Lung (tissue), 12 donors: ENCODE data around the gene PTGFRN. TPM values are rescaled to one million over a fixed set of nuclear protein-coding genes. Genes with fewer than 3 reads are reported as not detected.
A peak's percentile ranks its signal among the peaks of the same experiment; 100 is the strongest.

Experiments used
- ATAC-seq: fragments of 200-7000 bp; cut with Tn5 transposase; one replicate; pipeline ENCODE4 v1.9.1; 2020; ENCODE audit warnings: moderate number of reproducible peaks; ENCODE audit not compliant: insufficient read depth, low FRiP score
- DNase-seq, 3 donors: peaks; one replicate each; pipeline ENCODE4 v3.0.0-alpha.2; 2013 to 2017
- H3K27ac ChIP-seq, 2 donors: one replicate each; pipeline ENCODE4 v1.5.1; 2013; ENCODE audit warnings: mild to moderate bottlenecking in 2 of 2, moderate library complexity in 2 of 2, control low read depth in 1 of 2, inconsistent platforms in 1 of 2, low read depth in 1 of 2, low read length in 1 of 2
- H3K27me3 ChIP-seq, 3 donors: one replicate each; pipeline ENCODE4 v1.5.1; 2013; ENCODE audit warnings: low read length in 2 of 3; ENCODE audit not compliant: control insufficient read depth in 3 of 3, insufficient read depth in 3 of 3
- H3K36me3 ChIP-seq, 4 donors: one replicate each; pipeline ENCODE4 v1.5.1; 2013; ENCODE audit warnings: low read length in 4 of 4, mild to moderate bottlenecking in 1 of 4, moderate library complexity in 1 of 4; ENCODE audit not compliant: control insufficient read depth in 4 of 4, insufficient read depth in 4 of 4
- H3K4me1 ChIP-seq, 5 donors: one replicate each; pipeline ENCODE4 v1.5.1; 2013; ENCODE audit warnings: low read length in 5 of 5, mild to moderate bottlenecking in 2 of 5, moderate library complexity in 1 of 5; ENCODE audit not compliant: control insufficient read depth in 5 of 5, insufficient read depth in 5 of 5
- H3K4me3 ChIP-seq: one replicate; pipeline ENCODE4 v1.5.1; 2013; ENCODE audit warnings: mild to moderate bottlenecking, control low read depth, moderate library complexity
- H3K9ac ChIP-seq, 2 donors: one replicate each; pipeline ENCODE4 v1.5.1; 2013; ENCODE audit warnings: low read length in 2 of 2, control low read depth in 1 of 2; ENCODE audit not compliant: insufficient read depth in 1 of 2
- H3K9me3 ChIP-seq, 4 donors: one replicate each; pipeline ENCODE4 v1.5.1; 2013; ENCODE audit warnings: low read length in 3 of 4, mild to moderate bottlenecking in 1 of 4, moderate library complexity in 1 of 4; ENCODE audit not compliant: control insufficient read depth in 4 of 4, insufficient read depth in 3 of 4
- CTCF ChIP-seq: IDR thresholded peaks from 2 replicates; pipeline ENCODE4 v1.5.1; 2012; ENCODE audit warnings: mild to moderate bottlenecking; ENCODE audit errors: control extremely low read depth, extremely low read depth
- WGBS, 2 donors: extraction: QIAGEN DNeasy Blood & Tissue Kit; methylation state at CpG; one replicate each; pipeline ENCODE4 v1.1.7; 2013; 5-methylcytosine and 5-hydroxymethylcytosine counted together
- polyA plus RNA-seq, 2 donors: library from polyadenylated mRNA; stranded (reverse); fragments of 200-250 nt; gene quantifications; one replicate each; pipeline ENCODE4 v1.2.1, GENCODE V29; 2013
- total RNA-seq, 2 donors: library from RNA; depleted of rRNA in 1 of 2; stranded (reverse); fragments of >200 nt in 1 of 2; gene quantifications; one replicate each; pipeline ENCODE4 v1.2.1, GENCODE V29; 2014 to 2021
- donor health status: control.
- donor health status: control.
- donor health status: Bipolar disorder and iron deficiency.
- donor health status: healthy.
- donor health status: DM: yes; HTN: yes; CAD: no.

Gene PTGFRN
- total and polyA plus RNA-seq, 4 donors = 8.0 to 51.7 (median 24.9) TPM

- no peak overlapping the region for H3K9ac ChIP-seq
- no peaks in the 10 kb centered on the region for H3K27me3 ChIP-seq
- no peak overlapping the region for H3K27ac ChIP-seq
- 66 to 87% methylated on average over 2 of the region's 2 CpGs for WGBS, 2 donors
- no peak for TF ChIP-seq CTCF
- H3K4me3 ChIP-seq = no peak overlapping the region
- ATAC-seq (no peak), DNase-seq (peak in 2 of 3 donors; percentile 34 to 43)
- H3K36me3 ChIP-seq = peaks cover 0 to 6% (median 5%) of the 10 kb centered on the region in 4 donors
- H3K4me1 ChIP-seq = peaks cover 0 to 6% (median 0%) of the 10 kb centered on the region in 5 donors
- peaks cover 0 to 2% (median 0%) of the 10 kb centered on the region in 4 donors for H3K9me3 ChIP-seq
Measured at GRCh38 chr1:116940814-116941599, 31.3 kb downstream of the PTGFRN start.

GRCh38 chr1:116941670-116942069 is 32.0 kb downstream of the PTGFRN start:
- peaks cover 0 to 6% (median 5%) of the 10 kb centered on the region in 4 donors for H3K36me3 ChIP-seq
- no peak for ATAC-seq
- no peak overlapping the region for H3K27ac ChIP-seq
- H3K4me1 ChIP-seq = peaks cover 0 to 6% (median 0%) of the 10 kb centered on the region in 5 donors
- 86 to 94% methylated on average over 13 of the region's 13 CpGs for WGBS, 2 donors
- H3K9ac ChIP-seq = no peak overlapping the region
- no peak for TF ChIP-seq CTCF
- H3K4me3 ChIP-seq = no peak overlapping the region
- peaks cover 0 to 2% (median 0%) of the 10 kb centered on the region in 4 donors for H3K9me3 ChIP-seq
- H3K27me3 ChIP-seq = no peaks in the 10 kb centered on the region
- no peak for DNase-seq

DNA sequence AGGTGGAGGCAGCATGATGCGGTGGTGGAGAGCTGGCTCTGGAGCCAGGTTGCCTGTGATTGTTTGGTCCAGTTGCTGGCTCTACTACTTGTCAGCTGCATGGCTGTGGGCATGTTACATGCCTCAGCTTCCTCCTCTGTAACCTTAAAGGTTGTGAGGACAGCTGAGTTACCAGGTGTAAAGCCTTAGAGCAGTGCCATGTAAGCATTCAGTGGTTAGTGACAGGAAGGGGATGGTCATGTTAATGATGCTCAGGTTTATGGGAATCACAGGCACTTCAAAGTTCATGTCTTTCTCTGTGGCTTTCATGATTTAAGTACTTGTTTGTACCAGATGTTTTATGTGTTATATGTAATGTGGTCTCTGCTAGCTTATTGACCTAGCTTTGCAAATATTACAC is 32.6 kb downstream of the PTGFRN start:
- no peak overlapping the region for H3K27ac ChIP-seq
- peaks cover 2 to 7% (median 5%) of the 10 kb centered on the region in 4 donors for H3K36me3 ChIP-seq
- H3K9me3 ChIP-seq = peaks cover 0 to 2% (median 0%) of the 10 kb centered on the region in 4 donors
- 96 to 97% methylated on average over 1 of the region's 1 CpG for WGBS, 2 donors
- no peaks in the 10 kb centered on the region for H3K27me3 ChIP-seq
- H3K4me1 ChIP-seq = peaks cover 0 to 11% (median 0%) of the 10 kb centered on the region in 5 donors
- no peak for TF ChIP-seq CTCF
- no peak overlapping the region for H3K9ac ChIP-seq
- no peak overlapping the region for H3K4me3 ChIP-seq
- no peak for ATAC-seq
- no peak for DNase-seq
